ENCODE measurements around the gene CMTM7. TPM values are rescaled to one million over a fixed set of nuclear protein-coding genes. Genes with fewer than 3 reads are reported as not detected.

CMTM7 gene
- total and polyA plus RNA-seq, 2 of the 13 experiments (the other 11 are each of a cell fraction or from before 2014, with no cell fraction given) = 20.9 to 21.4 TPM

GRCh38 chr3:32487781-32488473, 96.3 kb downstream of the CMTM7 start:
- no peaks in the 10 kb centered on the region for H3K9me3 ChIP-seq (ENCODE audit: low read length)
- 98% methylated on average over 3 of the region's 3 CpGs for WGBS (ENCODE audit: low lambda C conversion rate)
- ChIA-PET POLR2A (no interaction called here), CTCF (ENCODE audit: low intra/inter-chr PET ratio, low total read pairs) (no interaction called here)
- no peak overlapping the region for H3K4me3 ChIP-seq (replicated peaks in 1 of 3; ENCODE audit: insufficient read depth in 1 of 3, low read depth in 2 of 3, low read length in 3 of 3)
- no peaks in the 10 kb centered on the region for H3K27me3 ChIP-seq (ENCODE audit: control insufficient read depth in 1 of 2, insufficient read depth in 2 of 2, low read length in 2 of 2)
- in situ Hi-C loops (cut with HindIII; ENCODE audit: extremely low pct_ligation_motif_present, low pct_unique_long_range_greater_than_20kb) = no loop called here
- H3K79me2 ChIP-seq (ENCODE audit: insufficient read depth, low read length) = no peaks in the 10 kb centered on the region
- H3K9ac ChIP-seq (ENCODE audit: insufficient read depth, low read depth, low read length) = no peak overlapping the region
- ATAC-seq = no peak
- TF ChIP-seq, protein P1, sequence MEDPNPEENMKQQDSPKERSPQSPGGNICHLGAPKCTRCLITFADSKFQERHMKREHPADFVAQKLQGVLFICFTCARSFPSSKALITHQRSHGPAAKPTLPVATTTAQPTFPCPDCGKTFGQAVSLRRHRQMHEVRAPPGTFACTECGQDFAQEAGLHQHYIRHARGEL (CRISPR knock-in tag; IDR thresholded peaks at IDR 0.05) = no peak
- TF ChIP-seq ZNF44 (CRISPR knock-in tag; IDR thresholded peaks at IDR 0.05) (no peak), KLF15 (CRISPR knock-in tag; IDR thresholded peaks at IDR 0.05; ENCODE audit: borderline replicate concordance) (no peak), TFE3 (CRISPR knock-in tag; IDR thresholded peaks at IDR 0.05) (no peak), CENPT (CRISPR knock-in tag; IDR thresholded peaks at IDR 0.05; ENCODE audit: low read depth) (no peak), PREB (CRISPR knock-in tag; IDR thresholded peaks at IDR 0.05) (no peak), NR1H2 (CRISPR knock-in tag; IDR thresholded peaks at IDR 0.05; ENCODE audit: borderline replicate concordance, low read depth) (no peak), CEBPG (CRISPR knock-in tag; IDR thresholded peaks at IDR 0.05) (no peak), ZNF121 (CRISPR knock-in tag; IDR thresholded peaks at IDR 0.05) (no peak)
- TF ChIP-seq, protein P2, sequence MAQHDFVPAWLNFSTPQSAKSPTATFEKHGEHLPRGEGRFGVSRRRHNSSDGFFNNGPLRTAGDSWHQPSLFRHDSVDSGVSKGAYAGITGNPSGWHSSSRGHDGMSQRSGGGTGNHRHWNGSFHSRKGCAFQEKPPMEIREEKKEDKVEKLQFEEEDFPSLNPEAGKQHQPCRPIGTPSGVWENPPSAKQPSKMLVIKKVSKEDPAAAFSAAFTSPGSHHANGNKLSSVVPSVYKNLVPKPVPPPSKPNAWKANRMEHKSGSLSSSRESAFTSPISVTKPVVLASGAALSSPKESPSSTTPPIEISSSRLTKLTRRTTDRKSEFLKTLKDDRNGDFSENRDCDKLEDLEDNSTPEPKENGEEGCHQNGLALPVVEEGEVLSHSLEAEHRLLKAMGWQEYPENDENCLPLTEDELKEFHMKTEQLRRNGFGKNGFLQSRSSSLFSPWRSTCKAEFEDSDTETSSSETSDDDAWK (CRISPR knock-in tag; IDR thresholded peaks at IDR 0.05) = no peak
- H3K36me3 ChIP-seq (replicated peaks in 1 of 2; ENCODE audit: control insufficient read depth in 1 of 2, insufficient read depth in 2 of 2, low read length in 2 of 2) = peaks cover 0 to 21% of the 10 kb centered on the region in 2 experiments; a peak in 3 of 5 replicates
- H3K4me2 ChIP-seq (ENCODE audit: low read depth, low read length) = no peak overlapping the region
- H3K27ac ChIP-seq (ENCODE audit: extremely low read length, insufficient read depth, low read length) = no peak overlapping the region
- intact Hi-C loops (cut with micrococcal nuclease; ENCODE audit: unreplicated experiment) = no loop called here
- H3K4me1 ChIP-seq (ENCODE audit: insufficient read depth, low read length) = peaks cover 14% of the 10 kb centered on the region
- no peaks in the 10 kb centered on the region for H4K20me1 ChIP-seq (ENCODE audit: insufficient read depth, low read length)
- BruUV-seq (replicated peaks) = no TSS peak
- no peak for FAIRE-seq
- no peak for DNase-seq (ENCODE audit: low spot score)
- H2AFZ ChIP-seq (ENCODE audit: low read length) = no peak overlapping the region
